ENCODE measurements around the gene EPC1. TPM values are rescaled to one million over a fixed set of nuclear protein-coding genes. Genes with fewer than 3 reads are reported as not detected.
A peak's percentile ranks its signal among the peaks of the same experiment; 100 is the strongest.
"Not testable (repeated sequence)": the region's sequence is repeated elsewhere in the genome, so short reads cannot be mapped to it uniquely, and the experiment has no call there.

The EPC1 gene
- total RNA-seq, 6 experiments from 2014 or later = 10.5 to 14.6 (median 12.4) TPM

GRCh38 chr10:32253821-32254220 is 93.1 kb downstream of the EPC1 start:
- TF ChIP-seq, protein P1, sequence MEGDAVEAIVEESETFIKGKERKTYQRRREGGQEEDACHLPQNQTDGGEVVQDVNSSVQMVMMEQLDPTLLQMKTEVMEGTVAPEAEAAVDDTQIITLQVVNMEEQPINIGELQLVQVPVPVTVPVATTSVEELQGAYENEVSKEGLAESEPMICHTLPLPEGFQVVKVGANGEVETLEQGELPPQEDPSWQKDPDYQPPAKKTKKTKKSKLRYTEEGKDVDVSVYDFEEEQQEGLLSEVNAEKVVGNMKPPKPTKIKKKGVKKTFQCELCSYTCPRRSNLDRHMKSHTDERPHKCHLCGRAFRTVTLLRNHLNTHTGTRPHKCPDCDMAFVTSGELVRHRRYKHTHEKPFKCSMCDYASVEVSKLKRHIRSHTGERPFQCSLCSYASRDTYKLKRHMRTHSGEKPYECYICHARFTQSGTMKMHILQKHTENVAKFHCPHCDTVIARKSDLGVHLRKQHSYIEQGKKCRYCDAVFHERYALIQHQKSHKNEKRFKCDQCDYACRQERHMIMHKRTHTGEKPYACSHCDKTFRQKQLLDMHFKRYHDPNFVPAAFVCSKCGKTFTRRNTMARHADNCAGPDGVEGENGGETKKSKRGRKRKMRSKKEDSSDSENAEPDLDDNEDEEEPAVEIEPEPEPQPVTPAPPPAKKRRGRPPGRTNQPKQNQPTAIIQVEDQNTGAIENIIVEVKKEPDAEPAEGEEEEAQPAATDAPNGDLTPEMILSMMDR (IDR thresholded peaks at IDR 0.05) = no peak
- no peak for TF ChIP-seq POLR2A (IDR thresholded peaks at IDR 0.05)
- Histone ChIP-seq H3K27ac (no peak overlapping the region), H3K36me3 (no peaks in the 10 kb centered on the region), H3K27me3 (no peaks in the 10 kb centered on the region), H3K4me1 (peaks cover 0 to 4% (median 0%) of the 10 kb centered on the region in 4 donors), H3K4me3 (no peak overlapping the region), H3K9me3 (no peaks in the 10 kb centered on the region)
- ATAC-seq (no peak), DNase-seq (no peak)
- no CpG with 5 or more reads among the region's 2 CpGs for WGBS (ENCODE audit: insufficient coverage, low coverage, low lambda C conversion rate, missing lambda C conversion rate)
- intact Hi-C loops (cut with DNase I) = no loop called here

DNA sequence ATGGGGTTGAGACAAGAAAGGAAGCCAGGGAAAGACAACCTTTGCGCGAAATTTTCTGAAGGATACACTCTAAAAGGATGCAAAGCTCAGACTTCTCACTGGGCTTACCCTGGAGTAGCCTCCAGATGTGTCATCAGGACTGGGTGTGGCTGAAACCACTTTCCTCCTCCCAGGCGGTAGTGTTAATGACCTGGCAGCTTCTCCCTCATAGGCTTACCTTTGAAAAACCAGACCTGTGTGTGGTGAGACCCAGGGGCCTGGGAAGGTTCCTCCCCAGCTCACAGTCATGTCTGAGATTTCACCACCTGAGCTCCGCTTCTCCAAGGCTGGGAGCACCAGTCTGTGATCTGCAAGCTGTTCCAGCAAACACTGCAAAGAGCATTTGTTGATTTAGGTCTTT is 93.7 kb downstream of the EPC1 start:
- no peak overlapping the region for H3K27ac ChIP-seq
- ATAC-seq (no peak), DNase-seq (no peak)
- no peaks in the 10 kb centered on the region for H3K36me3 ChIP-seq
- no peaks in the 10 kb centered on the region for H3K9me3 ChIP-seq
- H3K4me1 ChIP-seq = peaks cover 0 to 4% (median 0%) of the 10 kb centered on the region in 4 donors
- WGBS (ENCODE audit: insufficient coverage, low coverage, low lambda C conversion rate, missing lambda C conversion rate) = 96% methylated on average over 3 of the region's 4 CpGs
- intact Hi-C loops (cut with DNase I) = no loop called here
- no peaks in the 10 kb centered on the region for H3K27me3 ChIP-seq
- H3K4me3 ChIP-seq = no peak overlapping the region
- TF ChIP-seq POLR2A (IDR thresholded peaks at IDR 0.05) = no peak
- TF ChIP-seq, protein P1 (IDR thresholded peaks at IDR 0.05) = no peak

- H3K36me3 ChIP-seq; H3K9me3 ChIP-seq; intact Hi-C loops (cut with DNase I); H3K4me3 ChIP-seq; DNase-seq; H3K27me3 ChIP-seq; H3K4me1 ChIP-seq; H3K27ac ChIP-seq; ATAC-seq: not testable (repeated sequence)
- 76% methylated on average over 3 of the region's 3 CpGs for WGBS (ENCODE audit: insufficient coverage, low coverage, low lambda C conversion rate, missing lambda C conversion rate)
These were observed 96.5 kb downstream of the EPC1 start for GRCh38 chr10:32250489-32250888.

GRCh38 chr10:32246685-32247084 is 100.3 kb downstream of the EPC1 start:
- no peak for TF ChIP-seq POLR2A (IDR thresholded peaks at IDR 0.05)
- TF ChIP-seq, protein P1 (IDR thresholded peaks at IDR 0.05) = no peak
- 78% methylated on average over 3 of the region's 3 CpGs for WGBS (ENCODE audit: insufficient coverage, low coverage, low lambda C conversion rate, missing lambda C conversion rate)

DNA sequence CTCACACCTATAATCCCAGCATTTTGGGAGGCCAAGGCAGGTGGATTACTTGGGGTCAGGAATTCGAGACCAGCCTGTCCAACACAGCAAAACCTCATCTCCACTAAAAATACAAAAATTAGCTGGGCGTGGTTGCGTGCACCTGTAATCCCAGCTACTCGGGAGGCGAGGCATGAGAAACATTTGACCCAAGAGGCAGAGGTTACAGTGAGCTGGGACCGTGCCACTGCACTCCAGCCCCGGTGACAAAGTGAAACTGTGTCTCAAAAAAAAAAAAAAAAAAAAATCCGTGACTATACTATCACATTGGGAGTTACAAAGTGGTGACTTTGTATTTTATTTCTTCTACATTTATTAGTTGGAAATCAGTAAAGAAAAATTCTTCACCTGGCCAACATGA is 101.2 kb downstream of the EPC1 start:
- no peaks in the 10 kb centered on the region for H3K36me3 ChIP-seq
- ATAC-seq (peak; percentile 35 to 68 (median 59)), DNase-seq (peak in 2 of 3 donors; percentile 36 to 69)
- TF ChIP-seq, protein P1 (IDR thresholded peaks at IDR 0.05) = no peak
- TF ChIP-seq POLR2A (IDR thresholded peaks at IDR 0.05) = no peak
- H3K9me3 ChIP-seq = no peaks in the 10 kb centered on the region
- WGBS (ENCODE audit: insufficient coverage, low coverage, low lambda C conversion rate, missing lambda C conversion rate) = 43% methylated on average over 8 of the region's 8 CpGs
- no peaks in the 10 kb centered on the region for H3K4me1 ChIP-seq
- no peak overlapping the region for H3K27ac ChIP-seq
- intact Hi-C loops (cut with DNase I) = no loop called here
- H3K27me3 ChIP-seq = no peaks in the 10 kb centered on the region
- no peak overlapping the region for H3K4me3 ChIP-seq

More at GRCh38 chr10:32246685-32247084, 100.3 kb downstream of the EPC1 start:
- Histone ChIP-seq H3K36me3 (no peaks in the 10 kb centered on the region), H3K9me3 (no peaks in the 10 kb centered on the region), H3K27ac (no peak overlapping the region), H3K27me3 (no peaks in the 10 kb centered on the region), H3K4me3 (no peak overlapping the region), H3K4me1 (no peaks in the 10 kb centered on the region)
- intact Hi-C loops (cut with DNase I) = no loop called here
- no peak for DNase-seq
- ATAC-seq = no peak

Data from right lobe of liver (tissue), 6 donors.